Measurements from ENCODE around the gene ALDH16A1.
"Not testable (repeated sequence)": the region's sequence is repeated elsewhere in the genome, so short reads cannot be mapped to it uniquely, and the experiment has no call there.

Gene ALDH16A1

DNA sequence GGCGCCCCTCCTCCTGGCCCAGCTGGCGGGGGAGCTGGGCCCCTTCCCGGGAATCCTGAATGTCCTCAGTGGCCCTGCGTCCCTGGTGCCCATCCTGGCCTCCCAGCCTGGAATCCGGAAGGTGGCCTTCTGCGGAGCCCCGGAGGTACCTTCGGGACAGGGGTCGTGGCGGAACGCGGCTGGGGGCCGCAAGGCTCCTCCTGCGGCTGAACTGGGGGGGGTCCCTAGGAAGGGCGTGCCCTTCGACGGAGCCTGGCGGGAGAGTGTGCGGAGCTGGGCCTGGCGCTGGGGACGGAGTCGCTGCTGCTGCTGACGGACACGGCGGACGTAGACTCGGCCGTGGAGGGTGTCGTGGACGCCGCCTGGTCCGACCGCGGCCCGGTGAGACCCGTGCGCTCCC lies 8.6 kb downstream of the ALDH16A1 start:
- in situ Hi-C loops (cut with HindIII; ENCODE audit: low sequenced_read_pairs) = no loop called here

DNA sequence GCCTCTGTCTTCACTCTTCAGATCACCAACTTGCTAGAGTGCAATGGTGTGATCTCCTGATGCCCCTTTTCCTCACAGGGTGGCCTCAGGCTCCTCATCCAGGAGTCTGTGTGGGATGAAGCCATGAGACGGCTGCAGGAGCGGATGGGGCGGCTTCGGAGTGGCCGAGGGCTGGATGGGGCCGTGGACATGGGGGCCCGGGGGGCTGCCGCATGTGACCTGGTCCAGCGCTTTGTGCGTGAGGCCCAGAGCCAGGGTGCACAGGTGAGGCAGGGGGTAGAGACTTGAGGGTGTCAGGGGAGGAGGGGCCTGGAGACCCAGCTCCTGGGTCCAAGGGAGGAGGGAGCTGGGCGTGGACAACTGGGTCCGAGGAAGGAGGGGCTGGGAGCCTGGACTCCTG lies 9.5 kb downstream of the ALDH16A1 start:
- in situ Hi-C loops (cut with HindIII; ENCODE audit: low sequenced_read_pairs) = no loop called here

DNA sequence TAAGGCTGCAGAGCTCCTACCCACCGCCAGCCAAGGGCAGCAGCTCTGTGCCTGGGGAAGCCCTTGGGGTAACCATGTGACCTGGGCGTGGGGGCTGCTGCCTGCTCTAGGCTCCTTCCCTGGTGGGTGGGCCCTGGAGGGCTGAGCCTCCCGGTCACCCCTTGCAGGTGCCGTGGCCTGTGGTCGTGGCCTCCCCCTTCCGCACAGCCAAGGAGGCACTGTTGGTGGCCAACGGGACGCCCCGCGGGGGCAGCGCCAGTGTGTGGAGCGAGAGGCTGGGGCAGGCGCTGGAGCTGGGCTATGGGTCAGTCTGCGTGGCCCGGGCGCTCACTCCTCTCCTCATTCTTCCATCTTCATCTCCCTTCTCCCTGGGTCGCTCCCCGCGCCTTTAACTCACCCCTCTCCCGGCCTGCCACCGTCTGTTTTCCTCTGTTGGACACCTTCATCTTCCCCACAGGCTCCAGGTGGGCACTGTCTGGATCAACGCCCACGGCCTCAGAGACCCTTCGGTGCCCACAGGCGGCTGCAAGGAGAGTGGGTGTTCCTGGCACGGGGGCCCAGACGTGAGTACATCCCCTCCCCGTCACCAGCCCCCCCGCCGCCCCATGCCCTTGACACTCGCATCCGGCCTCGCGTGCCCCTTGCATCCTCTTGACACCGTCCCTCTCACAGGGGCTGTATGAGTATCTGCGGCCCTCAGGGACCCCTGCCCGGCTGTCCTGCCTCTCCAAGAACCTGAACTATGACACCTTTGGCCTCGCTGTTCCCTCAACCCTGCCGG lies 11.1 kb downstream of the ALDH16A1 start:
- in situ Hi-C loops (cut with HindIII; ENCODE audit: low sequenced_read_pairs) = no loop called here

DNA sequence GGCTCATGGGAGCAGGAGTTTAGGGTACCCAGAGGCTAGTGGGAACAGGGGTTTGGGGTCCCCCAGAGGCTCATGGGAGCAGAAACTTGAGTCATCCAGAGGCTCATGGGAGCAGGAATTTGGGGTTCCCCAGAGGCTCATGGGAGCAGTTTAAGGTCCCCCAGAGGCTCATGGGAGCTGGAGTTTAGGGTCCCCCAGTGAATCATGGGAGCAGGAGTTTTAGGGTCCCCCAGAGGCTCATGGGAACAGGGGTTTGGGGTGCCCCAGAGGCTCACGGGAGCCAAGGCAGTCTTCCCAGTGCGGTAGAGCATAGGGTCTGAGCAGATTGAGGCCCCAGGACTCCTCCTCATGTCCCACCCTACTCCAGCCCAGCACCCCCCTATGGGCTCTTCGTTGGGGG lies 12.3 kb downstream of the ALDH16A1 start:
- in situ Hi-C loops (cut with HindIII; ENCODE audit: low sequenced_read_pairs) = no loop called here

DNA sequence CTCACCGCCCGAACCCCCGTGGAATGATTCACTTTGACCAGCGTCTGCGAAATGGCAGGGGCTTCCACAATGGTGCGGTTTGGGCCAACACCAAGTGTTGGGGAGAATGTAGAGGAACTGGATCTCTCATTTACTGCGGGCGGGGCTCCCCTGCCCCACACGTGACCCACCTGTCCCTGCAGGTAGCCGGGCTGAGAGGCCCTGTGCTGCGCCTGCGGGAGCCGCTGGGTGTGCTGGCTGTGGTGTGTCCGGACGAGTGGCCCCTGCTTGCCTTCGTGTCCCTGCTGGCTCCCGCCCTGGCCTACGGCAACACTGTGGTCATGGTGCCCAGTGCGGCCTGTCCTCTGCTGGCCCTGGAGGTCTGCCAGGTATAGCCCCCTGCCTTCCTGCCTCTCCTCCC lies 15.2 kb downstream of the ALDH16A1 start:
- in situ Hi-C loops (cut with HindIII; ENCODE audit: low sequenced_read_pairs) = no loop called here

DNA sequence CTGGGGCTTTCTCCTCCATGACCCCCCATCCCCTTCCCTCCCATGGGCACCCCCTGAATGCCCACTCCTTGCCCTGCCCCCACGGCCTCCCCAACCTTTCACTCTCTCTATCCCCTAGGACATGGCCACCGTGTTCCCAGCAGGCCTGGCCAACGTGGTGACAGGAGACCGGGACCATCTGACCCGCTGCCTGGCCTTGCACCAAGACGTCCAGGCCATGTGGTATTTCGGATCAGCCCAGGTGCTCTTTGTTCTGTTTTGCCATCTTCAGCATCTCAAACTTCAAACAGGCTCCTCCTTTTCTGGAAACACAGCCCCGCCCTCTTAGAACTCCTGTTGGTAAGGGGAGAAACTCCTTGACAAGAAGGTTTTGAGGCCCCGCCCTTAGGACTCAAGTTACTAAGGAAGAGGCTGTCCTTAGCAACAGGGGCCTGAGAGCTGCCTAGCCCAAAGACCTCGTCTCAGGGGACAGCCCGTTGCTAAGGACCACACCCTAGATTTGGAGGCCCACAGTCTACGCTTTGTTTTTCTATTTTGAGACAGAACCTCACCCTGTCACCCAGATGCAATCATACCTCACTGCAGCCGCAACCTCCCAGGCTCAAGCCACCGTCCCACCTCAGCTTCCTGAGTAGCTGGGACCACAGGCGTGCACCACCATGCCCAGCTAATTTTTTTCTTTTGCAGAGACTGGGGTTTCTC lies 15.9 kb downstream of the ALDH16A1 start:
- in situ Hi-C loops (cut with HindIII; ENCODE audit: low sequenced_read_pairs) = no loop called here

DNA sequence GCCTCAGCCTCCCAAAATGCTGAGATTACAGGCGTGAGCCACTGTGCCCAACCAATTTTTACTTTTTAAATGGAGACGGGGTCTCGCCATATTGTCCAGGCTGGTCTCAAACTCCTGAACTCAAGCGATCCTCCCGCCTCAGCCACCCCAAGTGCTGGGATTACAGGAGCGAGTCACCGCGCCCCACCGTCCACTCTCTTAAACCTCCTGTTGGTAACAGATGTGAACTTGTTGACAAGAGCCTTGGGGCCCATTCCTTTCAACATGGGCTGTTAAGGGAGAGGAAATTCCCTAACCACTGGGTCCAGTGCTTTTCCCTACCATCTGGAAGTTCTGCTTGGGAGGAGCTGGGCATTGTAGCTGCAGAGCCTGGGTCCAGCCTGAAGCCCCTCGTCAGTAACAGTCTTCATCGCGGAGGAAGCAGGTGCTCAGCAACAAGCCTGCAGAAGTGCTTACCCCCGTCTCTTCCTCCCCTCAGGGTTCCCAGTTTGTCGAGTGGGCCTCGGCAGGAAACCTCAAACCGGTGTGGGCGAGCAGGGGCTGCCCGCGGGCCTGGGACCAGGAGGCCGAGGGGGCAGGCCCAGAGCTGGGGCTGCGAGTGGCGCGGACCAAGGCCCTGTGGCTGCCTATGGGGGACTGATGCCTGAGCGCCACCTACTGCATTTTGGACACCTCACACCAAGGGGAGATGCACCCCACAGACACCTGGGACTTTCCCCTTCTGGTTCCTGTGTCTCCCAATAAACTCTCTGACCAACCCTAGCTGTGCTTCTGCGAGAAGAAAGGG lies 17.0 kb downstream of the ALDH16A1 start:
- in situ Hi-C loops (cut with HindIII; ENCODE audit: low sequenced_read_pairs) = no loop called here

DNA sequence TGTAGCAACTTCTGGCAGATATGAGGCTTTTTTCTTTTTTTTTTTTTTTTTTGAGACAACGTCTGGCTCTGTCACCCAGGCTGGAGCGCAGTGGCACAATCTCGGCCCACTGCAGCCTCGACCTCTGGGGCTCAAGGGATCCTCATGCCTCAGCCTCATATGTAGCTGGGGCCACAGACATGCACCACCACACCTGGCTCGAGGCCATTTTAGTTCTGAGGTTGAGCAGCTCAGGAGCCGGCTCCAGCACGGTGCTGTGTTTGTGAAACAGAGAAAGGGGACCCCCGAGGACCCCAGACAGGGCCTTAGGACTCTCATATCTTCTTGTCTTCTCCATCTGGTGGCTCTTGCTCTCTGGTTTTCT lies 17.6 kb downstream of the ALDH16A1 start:
- in situ Hi-C loops (cut with HindIII; ENCODE audit: low sequenced_read_pairs) = no loop called here

DNA sequence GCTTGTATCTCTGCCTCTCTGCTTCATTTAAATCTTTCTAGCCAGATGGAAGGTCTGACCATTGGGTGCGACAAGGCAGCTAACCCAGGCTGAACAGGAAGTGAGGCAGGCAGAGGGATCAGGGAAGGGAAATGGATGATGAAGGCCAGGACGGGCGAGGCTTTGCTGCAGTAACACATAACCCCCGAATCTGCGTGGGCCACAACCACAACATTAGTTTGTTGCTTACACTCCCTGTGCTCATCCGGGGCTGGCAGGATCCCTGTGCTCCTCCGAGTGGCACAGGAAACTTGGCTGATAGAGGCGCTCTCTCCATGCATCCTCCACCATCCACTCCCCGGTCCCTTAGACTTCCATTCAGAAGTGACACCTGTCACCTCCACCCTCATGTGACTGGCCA lies 19.9 kb downstream of the ALDH16A1 start:
- in situ Hi-C loops (cut with HindIII; ENCODE audit: low sequenced_read_pairs) = no loop called here

DNA sequence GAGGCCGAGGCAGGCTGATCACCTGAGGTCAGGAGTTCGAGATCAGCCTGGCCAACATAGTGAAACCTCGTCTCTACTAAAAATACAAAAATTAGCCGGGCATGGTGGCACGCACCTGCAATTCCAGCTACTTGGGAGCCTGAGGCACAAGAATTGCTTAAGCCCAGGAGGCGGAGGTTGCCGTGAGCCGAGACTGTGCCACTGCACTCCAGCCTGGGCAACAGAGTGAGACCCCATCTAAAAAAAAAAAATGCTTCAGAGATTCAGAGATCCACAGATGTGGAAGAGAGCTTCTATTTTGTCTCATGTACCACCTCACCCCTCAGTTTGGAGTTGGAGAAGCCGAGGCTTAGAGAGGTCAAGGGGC lies 20.5 kb downstream of the ALDH16A1 start:
- in situ Hi-C loops (cut with HindIII; ENCODE audit: low sequenced_read_pairs) = not testable (repeated sequence)

DNA sequence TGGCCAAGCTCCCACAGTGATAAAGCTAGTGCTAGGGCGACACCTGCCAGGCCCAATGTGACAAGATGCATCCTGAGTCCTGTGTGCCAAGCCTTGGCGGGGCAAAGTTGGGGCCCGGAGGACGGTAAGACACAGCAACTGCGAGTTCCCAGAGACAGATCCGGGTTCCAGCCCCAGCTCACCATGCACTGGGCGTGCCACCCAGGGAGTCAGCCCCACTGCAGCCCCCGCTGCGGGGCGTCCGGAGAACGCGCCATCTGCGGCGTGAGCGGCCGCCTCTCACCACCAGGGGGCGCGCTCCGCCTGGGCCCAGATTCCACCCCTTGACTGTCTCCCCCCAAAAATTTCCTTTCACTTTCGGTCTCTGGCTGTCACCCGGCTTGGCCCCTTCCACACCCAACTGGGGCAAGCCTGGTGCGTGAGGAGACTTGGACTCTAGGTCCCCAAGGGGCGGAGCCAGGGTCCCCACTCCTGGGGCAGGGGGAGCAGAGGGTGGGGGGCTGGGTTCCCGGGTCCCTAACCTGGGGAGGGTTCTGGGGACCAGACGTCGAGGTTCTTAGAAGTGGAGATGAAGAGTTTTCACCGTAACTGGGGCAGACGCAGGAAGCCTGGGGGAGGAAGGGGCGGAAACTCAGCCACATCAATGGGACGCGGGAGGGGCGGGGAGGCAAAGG lies 21.0 kb downstream of the ALDH16A1 start, which contains the start of gene FLT3LG:
Gene FLT3LG (plus strand): TSS at position 348 of the 674 bp plus-strand sequence. CDS start 425 bp downstream, outside the sequence.
- in situ Hi-C loops (cut with HindIII; ENCODE audit: low sequenced_read_pairs) = no loop called here

DNA sequence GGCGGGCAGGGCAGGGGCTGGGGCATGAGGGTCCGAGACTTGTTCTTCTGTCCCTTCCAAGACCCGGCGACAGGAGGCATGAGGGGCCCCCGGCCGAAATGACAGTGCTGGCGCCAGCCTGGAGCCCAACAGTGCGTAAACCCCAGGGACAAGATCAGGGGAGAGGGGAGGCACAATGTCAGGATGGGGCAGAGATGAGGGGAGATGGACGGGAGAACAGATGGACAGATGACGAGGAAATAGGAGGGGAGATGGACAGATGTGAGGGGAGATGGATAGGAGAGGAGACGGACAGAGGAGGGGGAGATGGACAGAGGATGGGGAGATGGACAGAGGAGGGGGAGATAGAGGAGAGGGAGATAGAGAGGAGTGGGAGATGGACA lies 21.5 kb downstream of the ALDH16A1 start:
- in situ Hi-C loops (cut with HindIII; ENCODE audit: low sequenced_read_pairs) = no loop called here

DNA sequence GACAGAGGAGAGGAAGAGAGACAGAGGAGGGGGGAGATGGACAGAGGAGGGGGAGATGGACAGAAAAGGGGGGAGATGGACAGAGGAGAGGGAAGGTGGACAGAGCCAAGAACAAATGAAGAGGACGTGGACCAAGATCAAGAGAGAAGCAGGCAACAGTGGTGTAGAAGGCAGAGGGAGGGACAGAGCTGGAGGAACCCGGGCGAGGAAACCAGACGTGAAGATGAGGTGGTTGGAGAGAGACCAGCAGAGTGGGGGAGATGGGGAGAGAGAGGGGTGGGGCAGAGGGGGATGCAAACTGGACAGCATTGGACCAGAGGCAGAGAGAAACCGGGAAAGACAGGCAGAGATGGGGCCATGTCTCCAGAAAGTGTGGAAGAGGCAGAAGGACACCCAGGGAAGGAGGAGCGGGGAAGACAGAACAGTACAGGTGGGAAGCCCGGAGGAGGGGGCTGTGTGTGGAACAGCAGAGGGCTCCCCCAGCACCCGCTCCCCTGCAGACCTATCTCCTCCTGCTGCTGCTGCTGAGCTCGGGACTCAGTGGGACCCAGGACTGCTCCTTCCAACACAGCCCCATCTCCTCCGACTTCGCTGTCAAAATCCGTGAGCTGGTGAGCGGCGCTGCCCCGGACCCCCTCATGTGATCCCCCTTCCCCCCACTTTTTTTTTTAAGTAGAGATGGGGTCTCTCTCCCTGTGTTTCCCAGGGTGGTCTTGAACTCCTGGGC lies 22.3 kb downstream of the ALDH16A1 start:
- in situ Hi-C loops (cut with HindIII; ENCODE audit: low sequenced_read_pairs) = no loop called here

DNA sequence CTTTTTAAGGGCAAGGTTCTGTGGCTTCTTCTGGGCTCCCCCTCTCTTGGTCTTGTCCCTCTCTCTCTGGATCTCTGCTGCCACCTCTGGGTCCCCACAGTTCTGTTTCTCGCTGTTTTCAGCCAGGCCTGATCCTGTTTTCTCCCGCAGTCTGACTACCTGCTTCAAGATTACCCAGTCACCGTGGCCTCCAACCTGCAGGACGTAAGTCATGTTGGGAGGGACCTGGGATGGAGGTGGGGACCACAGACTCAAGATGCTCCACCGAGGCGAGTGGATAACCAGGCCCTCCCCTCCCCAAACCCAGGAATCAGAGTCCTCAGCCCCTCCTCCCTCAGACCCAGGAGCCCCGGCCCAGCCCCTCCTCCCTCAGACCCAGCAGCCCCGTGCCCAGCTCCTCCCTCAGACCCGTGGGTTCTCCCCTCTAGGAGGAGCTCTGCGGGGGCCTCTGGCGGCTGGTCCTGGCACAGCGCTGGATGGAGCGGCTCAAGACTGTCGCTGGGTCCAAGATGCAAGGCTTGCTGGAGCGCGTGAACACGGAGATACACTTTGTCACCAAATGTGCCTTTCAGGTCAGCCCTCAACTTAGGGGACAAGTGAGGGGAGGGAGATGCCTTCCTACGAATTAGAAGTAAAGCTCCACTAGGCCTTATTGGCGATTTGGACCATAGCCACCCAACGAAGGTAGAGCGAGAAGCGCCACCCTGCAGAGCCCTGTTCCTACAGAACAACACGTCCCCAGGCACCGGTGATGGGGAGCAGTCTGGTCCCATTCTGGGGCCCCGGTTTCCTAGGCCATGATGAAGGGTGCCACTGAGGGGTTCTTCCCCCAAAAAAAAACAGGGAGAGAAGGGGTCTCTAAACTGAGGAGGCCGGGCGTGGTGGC lies 23.2 kb downstream of the ALDH16A1 start:
- in situ Hi-C loops (cut with HindIII; ENCODE audit: low sequenced_read_pairs) = no loop called here

DNA sequence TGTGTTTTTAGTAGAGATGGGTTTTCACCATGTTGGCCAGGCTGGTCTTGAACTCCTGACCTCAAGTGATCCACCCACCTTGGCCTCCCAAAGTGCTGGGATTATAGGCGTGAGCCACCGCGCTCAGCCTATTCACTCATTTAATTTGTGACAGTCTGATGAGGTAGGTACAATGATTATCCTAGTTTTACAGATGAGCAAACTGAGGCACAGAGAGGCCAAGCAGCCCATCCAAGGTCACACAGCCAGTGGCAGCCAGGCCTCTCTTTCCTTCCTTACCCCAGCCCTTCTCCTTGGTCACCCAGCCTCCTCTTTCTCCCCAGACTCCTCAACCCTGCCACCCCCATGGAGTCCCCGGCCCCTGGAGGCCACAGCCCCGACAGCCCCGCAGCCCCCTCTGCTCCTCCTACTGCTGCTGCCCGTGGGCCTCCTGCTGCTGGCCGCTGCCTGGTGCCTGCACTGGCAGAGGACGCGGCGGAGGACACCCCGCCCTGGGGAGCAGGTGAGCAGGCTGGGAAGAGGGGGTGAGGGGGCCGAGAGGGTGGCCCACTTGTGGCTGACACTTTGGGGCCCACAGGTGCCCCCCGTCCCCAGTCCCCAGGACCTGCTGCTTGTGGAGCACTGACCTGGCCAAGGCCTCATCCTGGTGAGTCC lies 27.1 kb downstream of the ALDH16A1 start:
- in situ Hi-C loops (cut with HindIII; ENCODE audit: low sequenced_read_pairs) = no loop called here

DNA sequence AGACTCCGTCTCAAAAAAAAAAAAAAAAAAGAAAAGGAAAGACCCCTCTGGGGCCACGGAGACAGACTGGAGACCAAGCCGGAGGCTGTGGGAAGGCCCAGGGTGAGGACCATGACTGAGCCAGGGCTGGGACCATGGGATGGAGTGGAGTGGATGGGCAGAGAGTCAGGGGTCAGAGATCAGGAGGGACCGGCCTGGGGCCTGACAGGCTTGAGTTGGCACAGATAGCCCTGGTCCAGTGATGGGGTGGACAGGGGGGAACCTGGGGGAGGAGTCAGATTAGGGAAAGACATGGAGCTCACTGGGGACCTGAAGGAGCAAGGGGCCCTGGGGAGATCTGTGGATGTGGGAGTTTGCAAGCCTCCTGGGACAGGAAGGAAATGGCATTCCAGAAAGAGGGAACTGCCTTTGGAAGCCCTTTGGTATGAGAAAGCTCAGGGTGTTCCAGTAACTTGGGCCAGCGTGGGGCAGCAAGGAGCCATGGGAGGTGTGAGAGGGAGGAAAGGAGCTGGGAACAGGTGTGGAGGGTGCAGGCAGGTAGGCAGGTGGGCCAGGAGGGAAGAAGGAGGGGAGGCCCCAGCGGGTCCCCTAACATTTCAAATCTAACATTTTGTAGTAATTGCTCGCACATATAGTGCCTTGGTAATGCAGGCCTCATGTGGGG lies 28.1 kb downstream of the ALDH16A1 start:
- in situ Hi-C loops (cut with HindIII; ENCODE audit: low sequenced_read_pairs) = no loop called here

DNA sequence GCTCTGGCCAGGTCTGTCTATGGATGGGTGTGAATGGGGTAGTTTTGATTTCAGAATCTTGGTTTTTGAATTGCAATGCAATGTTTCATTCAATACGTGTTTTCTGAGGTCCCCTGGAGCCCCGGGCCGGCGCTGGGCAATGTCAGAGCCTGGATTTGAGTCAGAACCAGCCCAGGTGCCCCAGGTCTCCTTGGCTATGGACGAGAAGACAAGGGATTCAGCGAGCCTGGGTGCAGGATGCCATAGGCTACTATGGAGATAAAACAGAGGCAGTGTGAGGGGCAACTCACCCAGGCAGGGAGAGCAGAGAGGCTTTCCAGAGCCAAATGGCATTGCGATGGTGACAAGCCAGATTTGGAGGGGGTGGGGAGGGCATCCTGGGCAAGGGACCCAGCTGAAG lies 33.2 kb downstream of the ALDH16A1 start:
- in situ Hi-C loops (cut with HindIII; ENCODE audit: low sequenced_read_pairs) = no loop called here

DNA sequence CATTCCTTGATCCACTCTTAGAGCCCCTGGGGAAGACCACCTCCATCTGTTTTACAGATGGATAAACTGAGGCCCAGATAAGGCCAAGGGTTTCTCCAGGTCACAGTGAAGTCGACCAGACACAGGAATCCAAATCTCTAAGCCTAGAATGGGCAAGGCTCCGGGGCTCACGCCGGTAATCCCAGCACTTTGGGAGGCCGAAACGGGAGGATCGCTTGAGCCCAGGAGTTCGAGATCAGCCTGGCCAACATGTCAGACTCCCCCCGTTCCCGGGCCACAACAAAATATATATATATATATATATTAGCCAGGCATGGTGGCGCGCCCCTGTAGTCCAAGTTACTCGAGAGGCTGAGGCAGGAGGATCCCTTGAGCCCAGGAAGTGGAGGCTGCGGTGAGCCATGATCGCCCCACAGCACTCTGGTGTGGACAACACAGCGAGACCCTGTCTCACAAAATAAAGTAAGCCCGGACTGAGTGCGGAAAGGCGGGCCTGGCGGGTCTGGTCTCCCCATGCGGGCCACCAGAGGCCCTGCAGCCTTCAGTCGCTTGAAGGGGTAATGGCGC lies 33.8 kb downstream of the ALDH16A1 start:
- in situ Hi-C loops (cut with HindIII; ENCODE audit: low sequenced_read_pairs) = no loop called here
